ENCODE measurements around the gene C10orf67.
"Not testable (repeated sequence)": the region's sequence is repeated elsewhere in the genome, so short reads cannot be mapped to it uniquely, and the experiment has no call there.

The C10orf67 gene

GRCh38 chr10:23294638-23295247 is 49.9 kb downstream of the C10orf67 start:
- Histone ChIP-seq H2AFZ (ENCODE audit: low read depth, low read length) (no peak overlapping the region), H3K4me3 (ENCODE audit: low read length) (no peak overlapping the region), H3K27me3 (ENCODE audit: insufficient read depth, low read length) (peaks cover 2% of the 10 kb centered on the region), H3K36me3 (ENCODE audit: insufficient read depth, low read length) (no peaks in the 10 kb centered on the region), H3K4me1 (ENCODE audit: insufficient read depth, low read length) (peaks cover 20% of the 10 kb centered on the region), H3K9me3 (ENCODE audit: low read length) (no peaks in the 10 kb centered on the region)

GRCh38 chr10:23293973-23294590 is 50.5 kb downstream of the C10orf67 start:
- Histone ChIP-seq H3K36me3 (ENCODE audit: insufficient read depth, low read length) (no peaks in the 10 kb centered on the region), H2AFZ (ENCODE audit: low read depth, low read length) (no peak overlapping the region), H3K9me3 (ENCODE audit: low read length) (no peaks in the 10 kb centered on the region), H3K27me3 (ENCODE audit: insufficient read depth, low read length) (peaks cover 2% of the 10 kb centered on the region), H3K4me1 (ENCODE audit: insufficient read depth, low read length) (peaks cover 20% of the 10 kb centered on the region), H3K4me3 (ENCODE audit: low read length) (no peak overlapping the region)

- H3K36me3 ChIP-seq (ENCODE audit: insufficient read depth, low read length) = no peaks in the 10 kb centered on the region
- no peak overlapping the region for H3K4me3 ChIP-seq (ENCODE audit: low read length)
- H3K4me1 ChIP-seq (ENCODE audit: insufficient read depth, low read length) = peaks cover 20% of the 10 kb centered on the region
Measured at GRCh38 chr10:23293145-23293724, 51.4 kb downstream of the C10orf67 start.

GRCh38 chr10:23291551-23292334 is 52.9 kb downstream of the C10orf67 start:
- Histone ChIP-seq H3K36me3 (ENCODE audit: insufficient read depth, low read length) (no peaks in the 10 kb centered on the region), H3K27me3 (ENCODE audit: insufficient read depth, low read length) (peaks cover 2% of the 10 kb centered on the region), H3K9me3 (ENCODE audit: low read length) (no peaks in the 10 kb centered on the region), H2AFZ (ENCODE audit: low read depth, low read length) (no peak overlapping the region), H3K4me3 (ENCODE audit: low read length) (no peak overlapping the region), H3K4me1 (ENCODE audit: insufficient read depth, low read length) (peaks cover 20% of the 10 kb centered on the region)

More at GRCh38 chr10:23293145-23293724, 51.4 kb downstream of the C10orf67 start:
- Histone ChIP-seq H3K27me3 (ENCODE audit: insufficient read depth, low read length) (peaks cover 2% of the 10 kb centered on the region), H2AFZ (ENCODE audit: low read depth, low read length) (no peak overlapping the region), H3K9me3 (ENCODE audit: low read length) (no peaks in the 10 kb centered on the region)

- peaks cover 4% of the 10 kb centered on the region for H3K27me3 ChIP-seq (ENCODE audit: insufficient read depth, low read length)
- H3K36me3 ChIP-seq (ENCODE audit: insufficient read depth, low read length) = no peaks in the 10 kb centered on the region
- H3K4me1 ChIP-seq (ENCODE audit: insufficient read depth, low read length) = no peaks in the 10 kb centered on the region
- H2AFZ ChIP-seq (ENCODE audit: low read depth, low read length) = no peak overlapping the region
- no peaks in the 10 kb centered on the region for H3K9me3 ChIP-seq (ENCODE audit: low read length)
- H3K4me3 ChIP-seq (ENCODE audit: low read length) = no peak overlapping the region
Measured at GRCh38 chr10:23284674-23285335, 59.8 kb downstream of the C10orf67 start.

GRCh38 chr10:23284155-23284554 is 60.4 kb downstream of the C10orf67 start:
- no peak overlapping the region for H3K4me3 ChIP-seq (ENCODE audit: low read length)
- H3K27me3 ChIP-seq (ENCODE audit: insufficient read depth, low read length) = peaks cover 6% of the 10 kb centered on the region
- H2AFZ ChIP-seq (ENCODE audit: low read depth, low read length) = no peak overlapping the region
- no peaks in the 10 kb centered on the region for H3K36me3 ChIP-seq (ENCODE audit: insufficient read depth, low read length)
- no peaks in the 10 kb centered on the region for H3K9me3 ChIP-seq (ENCODE audit: low read length)
- H3K4me1 ChIP-seq (ENCODE audit: insufficient read depth, low read length) = no peaks in the 10 kb centered on the region

GRCh38 chr10:23283680-23284079 is 60.9 kb downstream of the C10orf67 start:
- Histone ChIP-seq H2AFZ (ENCODE audit: low read depth, low read length) (no peak overlapping the region), H3K27me3 (ENCODE audit: insufficient read depth, low read length) (peaks cover 6% of the 10 kb centered on the region), H3K4me3 (ENCODE audit: low read length) (no peak overlapping the region), H3K36me3 (ENCODE audit: insufficient read depth, low read length) (no peaks in the 10 kb centered on the region), H3K9me3 (ENCODE audit: low read length) (no peaks in the 10 kb centered on the region), H3K4me1 (ENCODE audit: insufficient read depth, low read length) (no peaks in the 10 kb centered on the region)

- Histone ChIP-seq H2AFZ (ENCODE audit: low read depth, low read length) (no peak overlapping the region), H3K36me3 (ENCODE audit: insufficient read depth, low read length) (no peaks in the 10 kb centered on the region), H3K9me3 (ENCODE audit: low read length) (no peaks in the 10 kb centered on the region), H3K4me3 (ENCODE audit: low read length) (no peak overlapping the region), H3K4me1 (ENCODE audit: insufficient read depth, low read length) (no peaks in the 10 kb centered on the region), H3K27me3 (ENCODE audit: insufficient read depth, low read length) (peaks cover 10% of the 10 kb centered on the region)
Measured at GRCh38 chr10:23281044-23281433, 63.6 kb downstream of the C10orf67 start.

GRCh38 chr10:23280419-23281043 is 64.1 kb downstream of the C10orf67 start:
- H3K4me1 ChIP-seq (ENCODE audit: insufficient read depth, low read length) = no peaks in the 10 kb centered on the region
- H3K4me3 ChIP-seq (ENCODE audit: low read length) = no peak overlapping the region
- H3K36me3 ChIP-seq (ENCODE audit: insufficient read depth, low read length) = no peaks in the 10 kb centered on the region
- H2AFZ ChIP-seq (ENCODE audit: low read depth, low read length) = no peak overlapping the region
- H3K9me3 ChIP-seq (ENCODE audit: low read length) = no peaks in the 10 kb centered on the region
- peaks cover 10% of the 10 kb centered on the region for H3K27me3 ChIP-seq (ENCODE audit: insufficient read depth, low read length)

- Histone ChIP-seq H3K4me1 (ENCODE audit: insufficient read depth, low read length) (no peaks in the 10 kb centered on the region), H3K9me3 (ENCODE audit: low read length) (no peaks in the 10 kb centered on the region), H3K4me3 (ENCODE audit: low read length) (no peak overlapping the region), H3K36me3 (ENCODE audit: insufficient read depth, low read length) (no peaks in the 10 kb centered on the region), H3K27me3 (ENCODE audit: insufficient read depth, low read length) (peaks cover 6% of the 10 kb centered on the region), H2AFZ (ENCODE audit: low read depth, low read length) (no peak overlapping the region)
Measured at GRCh38 chr10:23275355-23275754, 69.2 kb downstream of the C10orf67 start.

- H3K36me3 ChIP-seq (ENCODE audit: insufficient read depth, low read length); H3K9me3 ChIP-seq (ENCODE audit: low read length); H3K4me3 ChIP-seq (ENCODE audit: low read length); H2AFZ ChIP-seq (ENCODE audit: low read depth, low read length); H3K4me1 ChIP-seq (ENCODE audit: insufficient read depth, low read length); H3K27me3 ChIP-seq (ENCODE audit: insufficient read depth, low read length): not testable (repeated sequence)
Measured at GRCh38 chr10:23274179-23274578, 70.4 kb downstream of the C10orf67 start.

GRCh38 chr10:23270531-23270930 is 74.1 kb downstream of the C10orf67 start:
- Histone ChIP-seq H3K9me3 (ENCODE audit: low read length) (no peaks in the 10 kb centered on the region), H2AFZ (ENCODE audit: low read depth, low read length) (no peak overlapping the region), H3K4me1 (ENCODE audit: insufficient read depth, low read length) (no peaks in the 10 kb centered on the region), H3K27me3 (ENCODE audit: insufficient read depth, low read length) (no peaks in the 10 kb centered on the region), H3K4me3 (ENCODE audit: low read length) (no peak overlapping the region), H3K36me3 (ENCODE audit: insufficient read depth, low read length) (no peaks in the 10 kb centered on the region)

Measured in neuron (in vitro differentiated cells).